SK-N-SH (cell line): ENCODE results near the gene CNPY4. TPM values are rescaled to one million over a fixed set of nuclear protein-coding genes. Genes with fewer than 3 reads are reported as not detected.
A peak's percentile ranks its signal among the peaks of the same experiment; 100 is the strongest.

ENCODE experiments used
- CTCF ChIA-PET: fragments of 300-600, 350-600 bp; formaldehyde crosslinking; extraction: SDS; loops from one replicate; lab custom pipeline; 2021; lab: Yijun Ruan, JAX
- POLR2A ChIA-PET: fragments of 350-600 bp; sonication (Branson Sonifier 250); formaldehyde crosslinking; extraction: SDS; loops from one replicate; lab custom pipeline; 2020; ENCODE audit warnings: antibody characterized with exemption, inconsistent platforms; lab: Yijun Ruan, JAX
- DNase-seq: peaks from one replicate; pipeline ENCODE4 v3.0.0; 2012
- H2AFZ ChIP-seq: fragments of 200-600 bp; sonication (generic); 2 replicates; pipeline ENCODE4 v1.8.1; 2016; ENCODE audit warnings: antibody characterized with exemption, mild to moderate bottlenecking, low read depth
- H3F3A ChIP-seq: fragments of 200-600 bp; sonication (generic); replicated peaks from 2 replicates; pipeline ENCODE3; 2016; ENCODE audit warnings: antibody characterized with exemption, mild to moderate bottlenecking; ENCODE audit not compliant: insufficient read depth
- H3K27ac ChIP-seq, 2 experiments: fragments of 200-500 bp in 1 of 2; fragments of 200-600 bp in 1 of 2; sonication (Bioruptor generic) in 1 of 2; sonication (generic), shearing (Covaris generic) in 1 of 2; 2 replicates each; pipeline versions ENCODE4 v1.5.1 to v1.6.1; 2014 to 2016; ENCODE audit warnings: low read depth in 2 of 2, inconsistent platforms in 1 of 2, low read length in 1 of 2, mild to moderate bottlenecking in 1 of 2, mixed read lengths in 1 of 2
- H3K27me3 ChIP-seq: fragments of 200-600 bp; sonication (generic), shearing (Covaris generic); 2 replicates; pipeline ENCODE4 v1.6.1; 2016; ENCODE audit warnings: mixed run types; ENCODE audit not compliant: insufficient read depth
- H3K36me3 ChIP-seq, 2 experiments: fragments of 200-500 bp in 1 of 2; fragments of 200-600 bp in 1 of 2; sonication (Bioruptor generic) in 1 of 2; sonication (generic) in 1 of 2; replicated peaks in 1 of 2; 2 replicates each; pipeline versions ENCODE3 to v1.5.1; 2014 to 2016; ENCODE audit warnings: low read length in 1 of 2, mild to moderate bottlenecking in 1 of 2; ENCODE audit not compliant: insufficient read depth in 2 of 2, control insufficient read depth in 1 of 2
- H3K4me1 ChIP-seq, 2 experiments: fragments of 200-500 bp in 1 of 2; fragments of 200-600 bp in 1 of 2; sonication (Bioruptor generic) in 1 of 2; sonication (generic), shearing (Covaris generic) in 1 of 2; 2 replicates each; pipeline versions ENCODE4 v1.5.1 to v1.6.1; 2014 to 2016; ENCODE audit warnings: low read depth in 1 of 2, low read length in 1 of 2, mixed run types in 1 of 2; ENCODE audit not compliant: insufficient read depth in 2 of 2, control insufficient read depth in 1 of 2
- H3K4me2 ChIP-seq: fragments of 200-600 bp; sonication (generic), shearing (Covaris generic); 2 replicates; pipeline ENCODE4 v1.6.1; 2017; ENCODE audit warnings: mixed run types
- H3K4me3 ChIP-seq, 2 experiments: fragments of 200-500 bp in 1 of 2; fragments of 200-600 bp in 1 of 2; sonication (Bioruptor generic) in 1 of 2; sonication (generic), shearing (Covaris generic) in 1 of 2; 2 replicates each; pipeline versions ENCODE4 v1.5.1 to v1.8.1; 2014 to 2016; ENCODE audit warnings: low read depth in 2 of 2, inconsistent platforms in 1 of 2, low read length in 1 of 2, mild to moderate bottlenecking in 1 of 2, mixed read lengths in 1 of 2, moderate library complexity in 1 of 2
- H3K79me2 ChIP-seq: fragments of 200-600 bp; sonication (generic); 2 replicates; pipeline ENCODE4 v1.8.1; 2017; ENCODE audit warnings: mild to moderate bottlenecking; ENCODE audit not compliant: insufficient read depth
- H3K9ac ChIP-seq: fragments of 200-600 bp; sonication (generic); 2 replicates; pipeline ENCODE4 v1.6.1; 2017; ENCODE audit warnings: mixed run types
- H3K9me2 ChIP-seq: fragments of 200-600 bp; sonication (generic); 2 replicates; pipeline ENCODE4 v1.6.1; 2017; ENCODE audit warnings: mixed run types
- H3K9me3 ChIP-seq: fragments of 200-600 bp; sonication (generic); 2 replicates; pipeline ENCODE4 v1.6.1; 2017; ENCODE audit warnings: mixed run types, mild to moderate bottlenecking, moderate library complexity
- H4K20me1 ChIP-seq: fragments of 200-600 bp; sonication (generic); 2 replicates; pipeline ENCODE4 v1.6.1; 2017; ENCODE audit warnings: mild to moderate bottlenecking, mixed run types; ENCODE audit not compliant: insufficient read depth
- CHD2 ChIP-seq: fragments of 150-350 bp; IDR thresholded peaks from 2 replicates; pipeline ENCODE4 v1.6.1; 2018; ENCODE audit warnings: low read length; ENCODE audit not compliant: partially characterized antibody
- GABPA ChIP-seq: IDR thresholded peaks from 2 replicates; pipeline ENCODE4 v1.4.0; 2012; ENCODE audit warnings: low read depth, mild to moderate bottlenecking
- GATA2 ChIP-seq: sonication (generic); formaldehyde crosslinking; IDR thresholded peaks from 2 replicates; pipeline ENCODE4 v1.5.0; 2020; ENCODE audit warnings: mild to moderate bottlenecking, missing genetic modification reagents
- JUND ChIP-seq: IDR thresholded peaks from 2 replicates; pipeline ENCODE4 v1.4.0; 2012
- MEF2A ChIP-seq: IDR thresholded peaks from 2 replicates; pipeline ENCODE4 v1.4.0; 2012; ENCODE audit warnings: low read depth, borderline replicate concordance
- MXI1 ChIP-seq: IDR thresholded peaks from 2 replicates; pipeline ENCODE4 v1.6.1; 2012; ENCODE audit warnings: mild to moderate bottlenecking, low read depth, low read length, improper control_type of control experiment
- NFIC ChIP-seq: IDR thresholded peaks from 2 replicates; pipeline ENCODE4 v1.4.0; 2012; ENCODE audit warnings: borderline replicate concordance
- RAD21 ChIP-seq: IDR thresholded peaks from 2 replicates; pipeline ENCODE4 v1.6.1; 2012; ENCODE audit warnings: mild to moderate bottlenecking, low read length
- RFX5 ChIP-seq: IDR thresholded peaks from 2 replicates; pipeline ENCODE4 v1.6.1; 2012; ENCODE audit warnings: mild to moderate bottlenecking, improper control_type of control experiment, low read length
- RXRA ChIP-seq: IDR thresholded peaks from 2 replicates; pipeline ENCODE4 v1.4.0; 2012; ENCODE audit warnings: low read depth, mild to moderate bottlenecking, borderline replicate concordance
- TAF1 ChIP-seq: IDR thresholded peaks from 2 replicates; pipeline ENCODE4 v1.6.1; 2012; ENCODE audit warnings: low read depth, mild to moderate bottlenecking, low read length, moderate library complexity, borderline replicate concordance
- WGBS: methylation state at CpG from one replicate; pipeline ENCODE4 v1.1.6; 2017; ENCODE audit warnings: low lambda C conversion rate; 5-methylcytosine and 5-hydroxymethylcytosine counted together
- polyA plus RNA-seq, 3 experiments: library from polyadenylated mRNA; depleted of rRNA; stranded (reverse); fragments of >200 nt; gene quantifications; 2 replicates each; pipeline ENCODE4 v1.2.3, GENCODE V29; 2012
- TF ChIP-seq, protein P1 (sequence below): IDR thresholded peaks from 2 replicates; pipeline ENCODE4 v1.6.1; 2012; ENCODE audit warnings: mild to moderate bottlenecking, low read depth, low read length, moderate library complexity
- TF ChIP-seq, protein P2 (sequence below): IDR thresholded peaks from 2 replicates; pipeline ENCODE4 v1.4.0; 2012; ENCODE audit warnings: low read depth
- TF ChIP-seq, protein P3 (sequence below): fragments of 150-350 bp; IDR thresholded peaks from 2 replicates; pipeline ENCODE4 v1.6.1; 2017; ENCODE audit warnings: antibody characterized with exemption, low read length, low read depth, borderline replicate concordance
- TF ChIP-seq, protein P4 (sequence below): fragments of 150-350 bp; IDR thresholded peaks from 2 replicates; pipeline ENCODE4 v1.6.1; 2016; ENCODE audit warnings: mild to moderate bottlenecking, low read depth, low read length

The CNPY4 gene
- polyA plus RNA-seq, 1 of the 3 experiments (the other 2 are of a cell fraction) = 52.0 TPM

GRCh38 chr7:100095704-100096103 lies 23.7 kb upstream of the CNPY4 start:
- Histone ChIP-seq H2AFZ (no peak overlapping the region), H4K20me1 (peaks cover 3% of the 10 kb centered on the region; the same call in 1 of the 2 replicates), H3K4me3 (no peak overlapping the region), H3K36me3 (peaks cover 86 to 89% of the 10 kb centered on the region in 2 experiments), H3K9me2 (no peaks in the 10 kb centered on the region), H3K79me2 (peaks cover 89% of the 10 kb centered on the region), H3K27ac (no peak overlapping the region; a peak in 1 of 4 replicates), H3K9ac (no peak overlapping the region), H3K27me3 (no peaks in the 10 kb centered on the region), H3F3A (peaks cover 64% of the 10 kb centered on the region), H3K9me3 (no peaks in the 10 kb centered on the region), H3K4me1 (peaks cover 18 to 59% of the 10 kb centered on the region in 2 experiments; a peak in 3 of 4 replicates), H3K4me2 (no peak overlapping the region)
- ChIA-PET CTCF (interaction anchor here (0.9 to 1.2 kb wide), 2 partner anchors 13 to 116 kb away, joined by 3 read pairs; no protein-coding TSS in a partner anchor), POLR2A (interaction anchor here (1.0 kb wide), 1 partner anchor 9 kb away, joined by 3 read pairs; no protein-coding TSS in a partner anchor)
- no peak for DNase-seq
- TF ChIP-seq CHD2 = no peak
- TF ChIP-seq, protein P1, sequence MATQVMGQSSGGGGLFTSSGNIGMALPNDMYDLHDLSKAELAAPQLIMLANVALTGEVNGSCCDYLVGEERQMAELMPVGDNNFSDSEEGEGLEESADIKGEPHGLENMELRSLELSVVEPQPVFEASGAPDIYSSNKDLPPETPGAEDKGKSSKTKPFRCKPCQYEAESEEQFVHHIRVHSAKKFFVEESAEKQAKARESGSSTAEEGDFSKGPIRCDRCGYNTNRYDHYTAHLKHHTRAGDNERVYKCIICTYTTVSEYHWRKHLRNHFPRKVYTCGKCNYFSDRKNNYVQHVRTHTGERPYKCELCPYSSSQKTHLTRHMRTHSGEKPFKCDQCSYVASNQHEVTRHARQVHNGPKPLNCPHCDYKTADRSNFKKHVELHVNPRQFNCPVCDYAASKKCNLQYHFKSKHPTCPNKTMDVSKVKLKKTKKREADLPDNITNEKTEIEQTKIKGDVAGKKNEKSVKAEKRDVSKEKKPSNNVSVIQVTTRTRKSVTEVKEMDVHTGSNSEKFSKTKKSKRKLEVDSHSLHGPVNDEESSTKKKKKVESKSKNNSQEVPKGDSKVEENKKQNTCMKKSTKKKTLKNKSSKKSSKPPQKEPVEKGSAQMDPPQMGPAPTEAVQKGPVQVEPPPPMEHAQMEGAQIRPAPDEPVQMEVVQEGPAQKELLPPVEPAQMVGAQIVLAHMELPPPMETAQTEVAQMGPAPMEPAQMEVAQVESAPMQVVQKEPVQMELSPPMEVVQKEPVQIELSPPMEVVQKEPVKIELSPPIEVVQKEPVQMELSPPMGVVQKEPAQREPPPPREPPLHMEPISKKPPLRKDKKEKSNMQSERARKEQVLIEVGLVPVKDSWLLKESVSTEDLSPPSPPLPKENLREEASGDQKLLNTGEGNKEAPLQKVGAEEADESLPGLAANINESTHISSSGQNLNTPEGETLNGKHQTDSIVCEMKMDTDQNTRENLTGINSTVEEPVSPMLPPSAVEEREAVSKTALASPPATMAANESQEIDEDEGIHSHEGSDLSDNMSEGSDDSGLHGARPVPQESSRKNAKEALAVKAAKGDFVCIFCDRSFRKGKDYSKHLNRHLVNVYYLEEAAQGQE = no peak
- no peak for TF ChIP-seq NFIC
- 90% methylated on average over 17 of the region's 17 CpGs for WGBS

GRCh38 chr7:100098913-100099312 lies 20.5 kb upstream of the CNPY4 start:
- Histone ChIP-seq H3F3A (peaks cover 54% of the 10 kb centered on the region), H3K27me3 (no peaks in the 10 kb centered on the region), H3K36me3 (peaks cover 54 to 65% of the 10 kb centered on the region in 2 experiments), H3K9me3 (no peaks in the 10 kb centered on the region), H3K4me1 (peaks cover 23 to 50% of the 10 kb centered on the region in 2 experiments), H3K4me2 (peak overlapping the region; percentile 100), H2AFZ (no peak overlapping the region), H3K4me3 (peak overlapping the region; percentile 70 to 99; a peak in 3 of 4 replicates), H4K20me1 (peaks cover 7% of the 10 kb centered on the region), H3K9me2 (no peaks in the 10 kb centered on the region), H3K27ac (peak overlapping the region; percentile 86 to 95; a peak in 3 of 4 replicates), H3K9ac (peak overlapping the region; percentile 98), H3K79me2 (peaks cover 86% of the 10 kb centered on the region)
- DNase-seq = no peak
- 70% methylated on average over 10 of the region's 10 CpGs for WGBS
- ChIA-PET POLR2A (interaction anchor here (3.7 to 4.2 kb wide), 3 partner anchors 9 to 83 kb away, joined by 20 to 98 read pairs (median 70); partner anchors contain the start of genes COPS6, MBLAC1 and ZKSCAN1), CTCF (interaction anchor here (1.3 to 5.4 kb wide), 5 partner anchors 16 to 33 kb away, joined by 3 to 74 read pairs (median 5); partner anchors contain the start of genes CNPY4 and ZNF3)
- TF ChIP-seq MXI1 = no peak
- TF ChIP-seq JUND = no peak
- no peak for TF ChIP-seq GABPA
- no peak for TF ChIP-seq GATA2
- no peak for TF ChIP-seq TAF1
- TF ChIP-seq RFX5 = no peak
- no peak for TF ChIP-seq RXRA
- no peak for TF ChIP-seq RAD21
- TF ChIP-seq, protein P2, sequence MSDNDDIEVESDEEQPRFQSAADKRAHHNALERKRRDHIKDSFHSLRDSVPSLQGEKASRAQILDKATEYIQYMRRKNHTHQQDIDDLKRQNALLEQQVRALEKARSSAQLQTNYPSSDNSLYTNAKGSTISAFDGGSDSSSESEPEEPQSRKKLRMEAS = no peak
- TF ChIP-seq, protein P3, sequence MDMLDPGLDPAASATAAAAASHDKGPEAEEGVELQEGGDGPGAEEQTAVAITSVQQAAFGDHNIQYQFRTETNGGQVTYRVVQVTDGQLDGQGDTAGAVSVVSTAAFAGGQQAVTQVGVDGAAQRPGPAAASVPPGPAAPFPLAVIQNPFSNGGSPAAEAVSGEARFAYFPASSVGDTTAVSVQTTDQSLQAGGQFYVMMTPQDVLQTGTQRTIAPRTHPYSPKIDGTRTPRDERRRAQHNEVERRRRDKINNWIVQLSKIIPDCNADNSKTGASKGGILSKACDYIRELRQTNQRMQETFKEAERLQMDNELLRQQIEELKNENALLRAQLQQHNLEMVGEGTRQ = no peak
- TF ChIP-seq, protein P1 = no peak
- TF ChIP-seq MEF2A = no peak
- TF ChIP-seq, protein P4, sequence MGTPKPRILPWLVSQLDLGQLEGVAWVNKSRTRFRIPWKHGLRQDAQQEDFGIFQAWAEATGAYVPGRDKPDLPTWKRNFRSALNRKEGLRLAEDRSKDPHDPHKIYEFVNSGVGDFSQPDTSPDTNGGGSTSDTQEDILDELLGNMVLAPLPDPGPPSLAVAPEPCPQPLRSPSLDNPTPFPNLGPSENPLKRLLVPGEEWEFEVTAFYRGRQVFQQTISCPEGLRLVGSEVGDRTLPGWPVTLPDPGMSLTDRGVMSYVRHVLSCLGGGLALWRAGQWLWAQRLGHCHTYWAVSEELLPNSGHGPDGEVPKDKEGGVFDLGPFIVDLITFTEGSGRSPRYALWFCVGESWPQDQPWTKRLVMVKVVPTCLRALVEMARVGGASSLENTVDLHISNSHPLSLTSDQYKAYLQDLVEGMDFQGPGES = no peak
